AG04449 (cell line): ENCODE results near the gene TRIM38.

ENCODE experiments used
- CTCF ChIA-PET: fragments of 350-600 bp; formaldehyde crosslinking; extraction: SDS; loops from one replicate; lab custom pipeline; 2021; ENCODE audit warnings: antibody characterized with exemption; lab: Yijun Ruan, JAX
- POLR2A ChIA-PET: fragments of 400-600, 350-600 bp; formaldehyde crosslinking; extraction: SDS; loops from one replicate; lab custom pipeline; 2020; ENCODE audit warnings: antibody characterized with exemption, inconsistent platforms; lab: Yijun Ruan, JAX
- DNase-seq: peaks from one replicate; pipeline ENCODE4 v3.0.0-alpha.2; 2010; ENCODE audit warnings: low read depth, low spot score
- H3K4me3 ChIP-seq: 2 replicates; pipeline ENCODE4 v1.5.1; 2011; ENCODE audit warnings: low read depth, mild to moderate bottlenecking, control low read depth, low read length
- TF ChIP-seq, protein P1 (sequence below): IDR thresholded peaks from one replicate; pipeline ENCODE4 v1.5.1; 2011; ENCODE audit warnings: mild to moderate bottlenecking, moderate library complexity, low read length, control low read depth, inconsistent platforms; ENCODE audit not compliant: insufficient read depth; ENCODE audit errors: missing control alignments

Gene TRIM38

DNA sequence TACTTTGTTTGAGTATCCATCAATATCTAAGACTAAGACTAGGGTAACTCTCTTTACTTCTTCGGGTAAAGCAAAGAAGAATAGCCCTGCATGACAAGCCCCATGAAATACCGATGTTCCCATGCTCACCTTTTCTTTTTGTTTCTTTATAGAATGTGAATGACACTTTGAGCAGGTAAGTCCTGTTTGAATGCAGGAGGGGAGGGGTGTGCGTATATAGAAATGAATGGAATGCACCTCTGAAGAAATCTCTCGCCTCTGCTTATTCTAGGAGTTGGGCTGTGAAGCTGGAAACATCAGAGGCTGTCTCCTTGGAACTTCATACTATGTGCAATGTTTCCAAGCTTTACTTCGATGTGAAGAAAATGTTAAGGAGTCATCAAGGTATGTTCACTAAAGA lies 10.3 kb downstream of the TRIM38 start:
- ChIA-PET CTCF (interaction anchor here (1.0 to 4.6 kb wide), 3 partner anchors 11 to 30 kb away, joined by 3 to 34 read pairs (median 4); no protein-coding TSS in a partner anchor), POLR2A (no interaction called here)
- DNase-seq, result no peak
- H3K4me3 ChIP-seq, result no peak overlapping the region
- TF ChIP-seq, protein P1, sequence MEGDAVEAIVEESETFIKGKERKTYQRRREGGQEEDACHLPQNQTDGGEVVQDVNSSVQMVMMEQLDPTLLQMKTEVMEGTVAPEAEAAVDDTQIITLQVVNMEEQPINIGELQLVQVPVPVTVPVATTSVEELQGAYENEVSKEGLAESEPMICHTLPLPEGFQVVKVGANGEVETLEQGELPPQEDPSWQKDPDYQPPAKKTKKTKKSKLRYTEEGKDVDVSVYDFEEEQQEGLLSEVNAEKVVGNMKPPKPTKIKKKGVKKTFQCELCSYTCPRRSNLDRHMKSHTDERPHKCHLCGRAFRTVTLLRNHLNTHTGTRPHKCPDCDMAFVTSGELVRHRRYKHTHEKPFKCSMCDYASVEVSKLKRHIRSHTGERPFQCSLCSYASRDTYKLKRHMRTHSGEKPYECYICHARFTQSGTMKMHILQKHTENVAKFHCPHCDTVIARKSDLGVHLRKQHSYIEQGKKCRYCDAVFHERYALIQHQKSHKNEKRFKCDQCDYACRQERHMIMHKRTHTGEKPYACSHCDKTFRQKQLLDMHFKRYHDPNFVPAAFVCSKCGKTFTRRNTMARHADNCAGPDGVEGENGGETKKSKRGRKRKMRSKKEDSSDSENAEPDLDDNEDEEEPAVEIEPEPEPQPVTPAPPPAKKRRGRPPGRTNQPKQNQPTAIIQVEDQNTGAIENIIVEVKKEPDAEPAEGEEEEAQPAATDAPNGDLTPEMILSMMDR, result no peak

- no peak overlapping the region for H3K4me3 ChIP-seq
- DNase-seq, result no peak
- CTCF ChIA-PET, result interaction anchor here (1.0 to 4.6 kb wide), 2 partner anchors 18 to 29 kb away, joined by 3 to 34 read pairs; no protein-coding TSS in a partner anchor
- TF ChIP-seq, protein P1, result no peak
- POLR2A ChIA-PET, result interaction anchor here (0.6 kb wide), 1 partner anchor 241 kb away, joined by 4 read pairs; no protein-coding TSS in a partner anchor
Measured at GRCh38 chr6:25973923-25974555, 11.4 kb downstream of the TRIM38 start.

DNA sequence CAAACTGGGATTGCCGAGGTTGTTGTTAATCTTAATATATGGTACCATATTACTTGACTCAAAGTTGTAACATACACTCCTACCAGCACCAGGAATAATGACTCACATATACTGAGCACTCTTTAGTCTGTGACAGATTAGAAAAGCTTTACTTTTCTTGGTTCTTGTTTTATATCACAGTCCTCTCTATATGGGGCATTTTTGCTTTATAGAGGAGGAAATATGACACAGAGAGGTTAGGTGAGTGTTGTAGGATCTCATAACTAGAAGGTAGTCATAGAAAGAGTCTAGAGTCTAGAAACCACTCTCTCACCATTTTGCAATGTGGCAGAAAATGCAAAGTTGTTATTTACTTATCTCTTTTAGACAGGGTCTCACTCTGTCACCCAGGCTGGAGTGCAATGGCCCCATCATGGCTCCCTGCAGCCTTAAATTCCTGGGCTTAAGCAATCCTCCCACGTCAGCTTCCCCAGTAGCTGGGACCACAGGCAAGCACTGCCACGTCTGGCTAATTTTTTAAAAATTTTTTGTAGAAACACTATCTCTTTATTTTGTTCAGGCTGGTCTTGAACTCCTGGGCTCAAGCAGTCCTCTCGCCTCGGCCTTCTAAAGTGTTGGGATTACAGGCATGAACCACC lies 13.4 kb downstream of the TRIM38 start:
- H3K4me3 ChIP-seq, result no peak overlapping the region
- ChIA-PET POLR2A (no interaction called here), CTCF (interaction anchor here (2.4 to 4.6 kb wide), 2 partner anchors 16 to 27 kb away, joined by 8 to 34 read pairs; no protein-coding TSS in a partner anchor)
- no peak for DNase-seq
- TF ChIP-seq, protein P1, result no peak

DNA sequence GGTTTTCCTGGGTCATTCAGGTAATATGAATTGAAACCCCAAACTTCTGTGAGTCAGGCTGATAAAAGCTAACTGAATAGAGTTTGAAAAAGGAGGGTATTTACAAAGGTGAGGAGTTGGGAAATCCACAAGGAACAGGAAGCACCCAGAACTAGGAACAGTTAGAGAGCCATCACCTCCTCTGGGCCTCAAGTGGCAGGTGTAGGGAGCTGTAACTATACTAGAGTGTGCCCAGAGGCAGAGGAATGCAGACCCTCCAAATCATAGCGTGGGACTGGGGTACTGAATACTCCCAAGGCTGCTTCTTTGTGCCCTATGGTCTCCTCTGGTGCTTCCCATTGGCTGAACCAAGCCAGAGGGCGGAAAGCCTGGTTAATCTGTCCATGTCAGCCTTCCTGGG lies 18.3 kb downstream of the TRIM38 start:
- no peak overlapping the region for H3K4me3 ChIP-seq
- TF ChIP-seq, protein P1, result no peak
- no peak for DNase-seq
- CTCF ChIA-PET, result interaction anchor here (7.1 kb wide), 1 partner anchor 13 kb away, joined by 62 read pairs; no protein-coding TSS in a partner anchor
- POLR2A ChIA-PET, result no interaction called here

- ChIA-PET POLR2A (no interaction called here), CTCF (interaction anchor here (1.2 to 7.1 kb wide), 3 partner anchors 11 to 21 kb away, joined by 3 to 62 read pairs (median 12); no protein-coding TSS in a partner anchor)
- no peak overlapping the region for H3K4me3 ChIP-seq
- TF ChIP-seq, protein P1, result no peak
- DNase-seq, result no peak
Measured at GRCh38 chr6:25981568-25982263, 19.1 kb downstream of the TRIM38 start.
